GM21528 (cell line): ENCODE measurements around the gene PRDM11.

Experiments used
- ATAC-seq: cut with Tn5 transposase; IDR thresholded peaks from one replicate; pipeline ENCODE4 v1.9.1; 2021; ENCODE audit warnings: mild to moderate bottlenecking, moderate library complexity; ENCODE audit not compliant: unreplicated experiment, low FRiP score

PRDM11 gene

GRCh38 chr11:45141171-45141570, 5.3 kb upstream of the PRDM11 start:
- no peak for ATAC-seq

DNA sequence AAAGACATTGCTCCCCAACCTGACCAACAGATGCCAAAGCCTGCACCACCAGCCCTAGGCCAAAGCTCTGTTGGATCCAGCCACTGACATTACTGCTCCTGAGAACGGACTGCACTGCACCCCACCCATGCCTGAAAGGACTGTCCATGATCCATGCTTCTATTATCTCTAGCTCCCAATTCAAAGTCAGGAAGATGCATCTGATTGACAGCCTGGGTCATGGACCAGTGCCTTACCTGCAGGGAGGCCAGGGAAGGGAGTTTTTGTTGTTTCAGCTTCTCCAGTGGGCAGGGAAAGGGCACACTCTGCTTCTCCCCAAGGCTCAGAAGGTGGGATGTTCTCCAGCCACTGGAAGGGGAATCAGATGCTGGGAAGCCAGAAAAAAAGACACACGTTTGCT, 4.8 kb upstream of the PRDM11 start:
- no peak for ATAC-seq

DNA sequence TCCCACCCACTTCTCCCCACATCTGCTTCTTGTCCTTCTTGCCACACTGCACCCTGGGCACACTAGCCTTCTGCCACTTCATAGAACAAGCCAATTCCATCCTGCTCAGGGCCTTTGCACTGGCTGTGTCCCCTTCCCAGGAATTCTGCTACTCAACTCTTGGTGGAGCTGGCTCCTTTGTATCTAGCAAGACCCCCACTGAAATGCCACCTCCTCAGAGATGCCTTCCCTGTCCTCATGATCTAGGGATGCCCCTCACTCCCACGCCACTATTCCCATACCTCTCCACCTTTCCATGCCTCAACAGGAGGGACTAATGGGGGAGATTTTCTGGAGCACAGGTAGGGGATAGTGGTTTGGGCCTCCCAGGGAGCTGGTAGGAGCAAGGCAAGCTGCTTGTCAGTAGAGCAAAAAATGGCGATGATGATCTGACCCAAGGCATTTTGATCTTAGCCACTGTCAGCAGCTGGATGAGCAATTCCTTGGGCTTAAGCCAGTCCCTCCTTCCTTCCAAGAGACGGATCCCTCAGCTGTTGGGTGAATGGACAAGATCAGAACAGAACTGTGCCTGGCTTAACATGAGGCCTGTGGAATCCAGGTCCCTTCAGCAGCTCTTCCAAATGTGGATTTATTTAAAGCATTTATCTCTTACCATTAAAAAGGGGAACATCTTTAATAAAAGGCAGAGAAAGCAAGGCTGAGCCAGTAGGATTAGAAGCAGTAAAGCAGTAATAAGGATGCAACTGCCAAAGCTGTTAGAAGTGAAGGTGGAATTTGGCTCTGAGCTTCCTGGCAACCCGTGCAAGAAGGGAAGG, 4.0 kb upstream of the PRDM11 start:
- ATAC-seq, result no peak

DNA sequence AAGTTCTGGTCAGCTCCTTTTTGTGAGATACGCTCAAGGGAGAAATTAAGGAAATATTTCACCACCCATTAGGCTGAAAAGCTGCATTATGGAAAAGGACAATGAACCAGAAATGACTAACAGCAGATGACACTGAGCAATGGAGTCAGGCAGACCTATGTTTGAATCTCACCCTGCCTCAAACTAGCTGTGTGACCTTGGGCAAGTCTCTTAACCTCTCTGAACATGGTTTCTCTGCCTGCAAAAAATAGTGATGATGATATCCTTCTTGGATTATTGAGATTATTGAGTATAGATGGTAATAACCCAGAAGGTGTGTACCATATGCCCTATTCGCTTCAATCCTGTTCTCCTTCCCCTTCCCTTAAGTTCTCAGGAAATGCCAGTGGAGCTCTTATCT, 2.9 kb upstream of the PRDM11 start:
- no peak for ATAC-seq

DNA sequence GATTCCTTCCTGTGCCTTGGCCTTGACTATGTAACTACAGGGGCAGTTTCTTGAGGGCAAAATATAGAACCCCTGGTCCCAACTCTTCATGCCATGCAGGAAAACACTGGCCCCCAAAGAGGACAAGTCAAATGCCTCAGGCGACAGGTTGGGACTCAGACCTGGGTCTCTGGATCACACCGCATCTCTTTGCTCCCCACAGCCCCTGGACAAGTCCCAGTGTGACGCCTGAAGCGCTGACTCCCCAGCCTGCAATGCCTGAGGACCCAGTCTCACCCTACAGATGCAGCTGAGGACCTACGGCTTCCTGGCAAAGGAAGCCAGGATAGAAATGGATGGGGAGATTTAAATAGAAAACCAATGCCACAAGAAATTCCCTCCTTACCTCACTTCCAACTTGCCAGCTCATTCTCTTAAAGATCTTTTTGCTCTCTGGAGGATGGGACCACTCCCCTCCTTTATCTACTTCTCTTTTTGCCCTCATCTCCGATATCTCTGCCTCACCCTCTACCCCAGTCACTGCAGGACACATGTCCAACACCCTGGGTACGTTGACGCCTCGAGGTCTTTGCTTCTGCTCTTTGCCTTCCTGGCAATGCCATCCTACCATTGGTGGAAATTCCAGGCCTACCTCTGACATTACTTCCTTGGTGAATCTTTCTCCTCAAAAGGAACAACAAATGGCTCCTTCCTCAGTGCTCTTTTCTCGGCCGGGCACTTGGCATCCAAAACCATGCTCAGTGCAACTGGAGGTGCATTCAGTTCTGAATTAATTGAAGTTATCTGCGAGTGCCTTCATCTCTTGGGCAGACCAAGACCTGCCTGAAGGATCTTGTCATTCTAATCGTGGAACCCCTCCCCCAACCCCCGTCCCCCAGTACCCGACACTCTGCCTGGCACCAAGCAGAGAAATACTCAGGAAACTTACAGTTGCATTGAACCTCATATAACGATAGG, 2.0 kb upstream of the PRDM11 start:
- no peak for ATAC-seq

GRCh38 chr11:45145083-45145378, 1.4 kb upstream of the PRDM11 start:
- ATAC-seq, result no peak

DNA sequence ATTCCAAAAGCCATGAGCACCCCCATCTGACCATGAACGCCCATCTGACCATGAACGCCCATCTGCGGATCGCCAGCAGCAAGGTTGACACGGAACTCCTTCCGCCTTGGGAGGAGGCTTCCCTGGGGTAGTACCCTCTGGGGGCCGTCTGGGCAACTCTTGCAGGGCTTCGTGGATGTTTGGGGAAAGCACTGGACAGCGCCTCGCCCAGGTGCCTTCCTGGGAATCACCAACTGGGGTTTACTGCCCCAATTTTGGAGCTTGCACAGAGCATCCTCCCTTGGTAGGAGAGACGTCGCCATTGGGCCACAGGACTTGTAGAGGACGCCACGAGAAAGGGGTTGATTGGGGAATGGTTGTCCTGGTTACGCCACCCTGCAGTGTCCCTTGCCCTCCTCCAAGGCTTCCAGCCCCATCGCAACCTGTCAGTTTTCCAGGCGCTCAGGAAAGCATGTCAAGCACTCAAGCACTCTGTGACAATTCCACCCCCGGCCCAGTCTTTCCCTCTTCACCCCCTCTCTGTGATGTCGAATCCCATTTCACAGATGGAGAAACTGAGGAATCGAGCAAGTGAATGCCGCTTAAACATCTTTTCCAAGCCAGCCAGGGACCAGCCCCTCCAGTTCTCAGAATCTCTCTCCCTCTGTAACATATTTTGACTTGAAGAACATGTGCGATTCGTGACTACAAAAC, 914 bp upstream of the PRDM11 start:
- no peak for ATAC-seq

DNA sequence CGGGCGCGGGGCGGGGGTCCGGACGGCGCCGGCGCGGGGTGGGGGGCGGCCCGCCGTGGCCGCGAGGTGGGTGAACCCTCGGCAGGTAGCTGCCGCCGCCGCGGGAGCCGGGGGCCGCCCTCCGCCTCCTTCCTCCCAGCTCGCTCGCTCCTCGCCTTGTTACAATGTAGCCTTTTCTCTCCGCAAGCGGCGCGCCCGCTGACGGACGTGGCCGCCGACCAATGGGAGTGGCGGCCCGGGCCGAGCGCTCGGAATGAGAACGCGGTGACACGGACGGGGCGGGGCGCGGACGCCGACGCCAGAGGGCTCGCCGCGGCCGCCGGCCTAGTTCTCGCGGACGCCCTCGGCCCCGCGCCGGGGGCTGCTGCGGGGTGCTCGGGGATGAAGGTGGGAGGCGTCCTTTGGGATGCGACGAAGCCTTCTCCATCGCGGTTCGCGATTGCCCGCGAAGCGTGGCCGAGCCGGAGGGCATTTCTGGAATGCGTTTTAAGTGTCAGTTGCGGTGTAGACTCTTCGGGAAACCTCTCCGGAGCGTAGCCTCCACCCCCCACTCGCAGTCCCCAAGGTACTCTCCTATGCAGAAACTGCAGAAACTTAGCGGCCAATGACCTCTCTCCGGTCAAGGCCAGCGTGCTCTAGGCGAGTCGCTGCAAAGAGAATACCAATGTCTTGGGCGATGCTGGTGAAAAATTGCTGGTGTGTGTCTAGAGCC, 734 bp downstream of the PRDM11 start:
- ATAC-seq, result peak; percentile 98

- no peak for ATAC-seq
Measured at GRCh38 chr11:45147891-45148675, 1.6 kb downstream of the PRDM11 start.

DNA sequence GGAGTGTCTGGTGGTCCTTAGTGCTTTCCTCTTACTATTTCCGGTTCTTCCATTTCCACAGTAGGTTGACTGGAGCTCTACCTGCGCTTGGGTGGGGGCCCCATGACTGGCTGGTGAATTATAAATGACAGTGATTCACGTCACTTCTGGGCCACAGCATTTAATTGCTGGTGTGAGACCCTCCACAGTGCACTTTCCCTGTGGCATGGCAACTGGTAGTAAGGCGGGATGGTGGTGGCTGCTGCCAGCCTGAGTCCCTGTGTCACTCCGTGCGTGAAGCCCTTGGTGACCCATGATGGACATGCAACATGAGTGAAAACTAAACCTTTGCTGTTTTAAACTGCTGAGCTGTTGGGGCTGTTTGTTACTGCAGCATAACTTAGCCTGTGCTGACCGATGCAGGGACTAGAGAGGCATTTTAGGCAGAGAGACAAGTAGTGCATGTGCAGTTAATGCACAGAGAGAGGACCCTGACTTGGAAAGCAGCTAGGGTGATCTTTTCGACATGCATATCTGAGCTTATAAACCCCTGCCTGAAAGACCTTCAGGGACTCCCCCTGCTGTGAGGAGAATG, 3.1 kb downstream of the PRDM11 start:
- no peak for ATAC-seq

- no peak for ATAC-seq
Measured at GRCh38 chr11:45150301-45150700, 3.9 kb downstream of the PRDM11 start.

DNA sequence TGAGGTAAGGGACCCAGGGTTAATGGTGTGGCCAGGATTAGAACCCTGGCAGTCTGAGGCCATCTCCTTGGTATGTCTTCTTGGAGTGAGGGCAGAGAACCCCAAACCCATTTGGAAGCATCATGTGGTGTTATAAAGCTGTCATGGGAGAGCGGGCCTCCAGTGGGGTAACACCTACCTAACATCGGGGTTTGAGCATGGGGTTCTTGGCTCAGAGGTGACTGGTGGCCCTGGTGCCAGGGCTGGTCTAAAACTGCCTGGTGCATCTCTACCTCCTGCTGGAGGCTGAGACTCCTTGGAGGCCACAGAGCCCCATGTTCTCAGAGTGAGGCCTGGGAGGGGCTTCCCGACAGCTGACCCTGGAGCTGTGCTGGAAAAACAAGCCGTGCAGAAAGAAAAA, 4.5 kb downstream of the PRDM11 start:
- ATAC-seq, result no peak

- ATAC-seq, result no peak
Measured at GRCh38 chr11:45151362-45151982, 5.0 kb downstream of the PRDM11 start.

DNA sequence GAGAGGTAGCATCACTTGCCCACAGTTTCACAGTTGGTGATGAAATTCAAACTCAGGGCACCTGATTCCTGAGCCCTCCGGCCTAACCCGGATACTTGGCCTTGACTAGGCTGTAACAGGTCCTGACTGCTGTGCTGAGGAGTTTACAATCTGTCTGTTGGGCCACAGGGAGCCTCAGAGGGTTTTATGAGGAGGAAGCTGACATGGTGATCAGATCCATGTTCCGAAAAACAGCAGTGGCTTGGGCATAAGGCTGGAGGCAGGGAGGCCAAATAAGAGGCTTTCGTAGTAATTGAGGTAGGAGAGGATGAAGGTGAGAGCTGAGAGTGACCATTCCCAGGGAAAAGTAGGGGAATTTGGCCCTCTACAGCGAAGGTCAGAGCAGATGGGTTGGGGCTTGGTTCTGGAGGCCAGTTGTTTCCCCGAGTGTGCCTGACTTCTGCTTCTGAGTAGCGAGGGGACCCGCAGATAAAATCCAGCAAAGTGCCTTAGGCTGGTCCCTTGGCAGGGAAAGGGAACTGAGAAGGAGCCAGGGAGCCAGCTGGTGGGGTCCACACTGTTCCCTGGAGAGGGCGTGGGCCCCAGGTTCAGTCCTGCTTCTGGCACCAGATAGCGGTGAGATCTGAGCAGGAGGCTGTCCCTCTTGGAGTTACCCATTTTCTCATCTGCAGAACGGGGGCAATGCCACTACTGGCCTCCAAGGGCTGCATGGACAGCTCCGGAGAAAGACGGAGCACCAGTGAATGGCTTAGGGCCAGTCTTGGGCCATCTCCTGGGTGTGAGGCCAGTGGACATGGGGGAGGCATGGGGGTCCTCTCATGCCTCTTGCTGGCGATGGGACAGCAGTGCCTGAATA, 6.5 kb downstream of the PRDM11 start:
- no peak for ATAC-seq

- no peak for ATAC-seq
Measured at GRCh38 chr11:45154276-45154675, 7.8 kb downstream of the PRDM11 start.

DNA sequence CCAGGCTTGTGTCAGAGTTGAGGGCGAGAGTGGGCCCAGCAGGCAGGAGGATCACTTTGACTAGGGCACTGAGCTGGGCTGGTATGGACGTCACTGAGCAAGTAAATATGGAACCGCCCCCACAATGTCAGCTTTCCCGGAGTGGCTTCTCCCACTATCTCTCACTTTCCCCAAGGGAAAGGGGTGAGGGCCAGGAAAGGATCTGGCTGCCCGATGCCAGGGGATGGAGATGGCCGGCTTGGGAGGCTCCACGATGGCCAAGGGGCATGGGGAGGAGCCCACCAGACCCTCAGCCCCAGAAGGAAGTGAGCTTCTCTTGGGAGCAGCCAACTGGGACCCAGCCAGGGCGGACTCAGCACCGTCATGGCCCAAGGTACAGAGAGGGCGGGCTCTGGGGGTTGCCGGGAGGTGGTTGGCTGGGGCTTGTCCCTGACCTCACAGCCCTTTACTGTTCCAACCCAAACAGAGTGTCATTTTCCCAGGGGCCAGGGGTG, 8.7 kb downstream of the PRDM11 start:
- ATAC-seq, result no peak

DNA sequence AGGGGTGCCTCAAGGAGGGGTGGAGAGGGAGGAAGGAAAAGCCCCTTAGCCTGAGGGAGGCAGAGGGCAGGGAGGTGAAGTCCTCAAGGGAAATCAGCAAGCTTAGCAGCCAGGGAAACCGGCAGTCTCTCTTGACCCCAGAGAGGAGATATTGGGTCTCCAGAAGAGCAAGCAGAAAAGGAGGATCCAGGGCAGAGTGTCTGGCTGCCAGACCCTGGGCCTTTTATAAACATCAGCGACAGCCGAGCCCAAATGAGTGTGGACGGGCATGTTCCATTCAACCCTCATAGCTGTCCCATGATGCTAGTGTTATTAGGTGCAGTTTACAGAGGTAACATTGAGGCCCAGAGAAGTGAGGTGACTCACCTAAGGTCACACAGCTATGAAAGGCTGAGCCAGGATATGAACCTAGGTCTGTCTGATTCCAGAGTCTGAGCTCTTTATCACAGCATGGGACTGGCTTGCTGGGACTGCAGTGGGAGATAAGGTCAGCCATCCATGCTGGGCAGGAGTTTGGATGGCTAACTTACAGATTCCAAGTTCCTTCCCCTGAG, 9.3 kb downstream of the PRDM11 start:
- no peak for ATAC-seq

GRCh38 chr11:45156201-45156600, 9.8 kb downstream of the PRDM11 start:
- no peak for ATAC-seq
